HG02571 (cell line): ENCODE results near the gene MAGED4.
"Not testable (repeated sequence)": the region's sequence is repeated elsewhere in the genome, so short reads cannot be mapped to it uniquely, and the experiment has no call there.

Experiments used
- ATAC-seq: cut with Tn5 transposase; IDR thresholded peaks from one replicate; pipeline ENCODE4 v1.9.1; 2021; ENCODE audit warnings: mild to moderate bottlenecking, moderate library complexity; ENCODE audit not compliant: unreplicated experiment

The MAGED4 gene

DNA sequence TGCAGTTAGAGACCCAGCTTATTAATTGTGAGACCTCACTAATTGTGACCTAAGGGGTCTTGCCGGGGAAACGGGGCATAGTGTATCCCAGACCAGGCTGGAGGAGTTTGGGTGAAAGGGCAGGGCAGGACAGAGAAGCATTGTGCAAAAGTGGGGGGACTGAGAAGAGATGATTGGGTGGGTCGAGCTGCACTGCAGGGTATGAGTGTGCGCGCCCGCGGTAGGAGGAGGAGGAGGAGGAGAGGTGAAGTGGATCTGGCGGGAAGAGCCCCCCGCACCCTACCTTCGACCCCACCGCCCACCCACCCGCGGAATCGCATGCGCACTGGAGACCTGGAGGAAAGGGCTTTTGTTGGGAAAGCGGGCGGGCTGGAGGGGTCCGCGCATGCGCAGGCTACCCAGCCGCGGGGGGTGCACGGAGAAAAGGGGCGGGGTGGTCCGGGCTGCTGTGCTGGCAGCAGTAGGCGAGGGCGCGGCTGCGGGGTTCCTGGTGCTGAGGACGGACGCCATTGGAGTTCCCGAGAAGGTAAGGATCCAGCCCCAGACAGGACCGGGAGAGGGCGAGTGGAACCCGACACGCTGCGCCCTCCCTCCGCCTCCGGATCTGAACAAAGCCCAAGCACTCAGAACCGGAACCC is at the start of gene MAGED4:
MAGED4 (plus strand) TSS at position 449 of the 638 bp plus-strand sequence. CDS start 1,035 bp downstream, outside the sequence.
- not testable (repeated sequence) for ATAC-seq

DNA sequence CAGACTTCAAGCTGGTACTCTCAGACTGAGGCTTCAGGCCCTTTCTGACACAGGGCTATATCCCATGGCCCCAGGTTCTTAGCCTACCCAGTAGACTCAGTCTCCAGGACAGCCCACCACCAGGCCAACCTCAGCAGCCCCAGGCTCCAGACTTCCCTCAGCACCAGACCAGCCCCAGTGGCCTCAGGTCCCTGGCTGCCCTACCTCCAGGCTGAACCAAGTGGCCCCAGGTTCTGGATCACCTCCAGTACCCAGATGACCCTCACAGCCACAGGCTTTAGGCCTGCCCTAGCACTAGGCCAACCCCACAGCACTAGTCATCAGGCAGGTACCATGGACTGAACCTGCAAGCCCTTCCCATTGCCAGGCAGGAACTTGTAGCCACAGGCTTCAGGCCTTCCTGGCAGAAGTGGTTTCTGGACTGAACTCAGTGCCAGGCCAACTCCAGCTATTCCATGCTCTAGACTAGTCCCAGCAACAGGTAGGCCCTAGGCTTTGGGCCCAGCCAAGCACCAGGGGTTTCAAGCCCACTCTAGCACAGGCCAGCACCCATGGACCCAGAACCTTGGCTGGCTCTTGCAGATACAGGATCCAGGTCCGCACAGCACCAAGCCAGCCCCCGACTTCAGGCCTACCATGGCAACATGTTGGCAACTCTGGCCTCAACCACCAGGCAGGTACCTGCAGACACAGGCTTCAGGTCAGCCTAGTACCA is 45.7 kb upstream of the MAGED4 start:
- ATAC-seq, result no peak

GRCh38 chrX:52139545-52139895 is 45.2 kb upstream of the MAGED4 start:
- ATAC-seq, result no peak

DNA sequence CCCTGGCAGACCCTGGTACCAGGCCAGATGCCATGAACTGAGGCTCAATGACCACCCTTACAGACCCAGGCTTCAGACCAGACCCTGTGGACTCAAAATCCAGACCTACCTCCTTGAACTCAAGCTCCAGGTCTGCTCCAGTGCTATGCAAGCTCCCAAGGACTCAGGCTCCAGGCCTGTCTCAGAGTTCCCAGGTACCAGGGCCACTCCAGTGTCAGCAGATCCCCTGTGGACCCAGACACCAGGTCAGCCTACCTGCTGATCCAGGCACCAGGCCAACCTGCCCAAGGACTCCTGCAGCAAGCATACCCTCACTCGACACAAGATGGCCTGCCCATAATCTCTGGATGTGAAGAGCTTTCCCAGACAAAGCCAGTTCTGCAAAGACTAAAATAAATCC is 44.7 kb upstream of the MAGED4 start:
- no peak for ATAC-seq

GRCh38 chrX:52150667-52151066 is 34.0 kb upstream of the MAGED4 start:
- not testable (repeated sequence) for ATAC-seq

DNA sequence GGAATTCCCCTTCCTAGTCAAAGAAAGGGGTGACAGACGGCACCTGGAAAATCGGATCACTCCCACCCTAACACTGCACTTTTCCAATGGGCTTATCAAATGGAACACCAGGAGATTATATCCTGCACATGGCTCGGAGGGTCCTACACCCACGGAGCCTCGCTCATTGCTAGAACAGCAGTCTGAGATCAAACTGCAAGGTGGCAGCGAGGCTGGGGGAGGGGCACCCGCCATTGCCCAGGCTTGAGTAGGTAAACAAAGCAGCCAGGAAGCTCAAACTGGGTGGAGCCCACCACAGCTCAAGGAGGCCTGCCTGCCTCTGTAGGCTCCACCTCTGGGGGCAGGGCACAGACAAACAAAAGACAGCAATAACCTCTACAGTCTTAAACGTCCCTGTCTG is 24.5 kb upstream of the MAGED4 start:
- ATAC-seq, result not testable (repeated sequence)

DNA sequence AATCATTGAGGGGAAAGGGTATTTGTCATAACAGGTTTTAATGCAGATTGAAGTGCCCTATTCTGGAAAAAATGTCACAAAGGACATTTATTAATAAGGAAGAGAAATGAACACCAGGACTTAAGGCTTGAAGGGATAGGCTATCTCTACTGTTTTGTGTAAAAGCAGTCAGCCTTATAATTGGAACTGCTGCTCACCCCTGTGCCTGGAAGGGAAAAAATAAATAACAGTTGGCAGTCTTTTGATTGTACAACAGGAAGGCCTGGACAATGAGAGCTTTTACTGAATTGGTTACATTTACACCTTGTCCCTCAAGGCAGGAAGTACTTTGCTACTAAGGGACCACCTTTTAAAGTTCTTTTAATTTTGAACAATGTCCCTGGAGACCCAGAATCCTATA is 17.8 kb upstream of the MAGED4 start:
- no peak for ATAC-seq

GRCh38 chrX:52171055-52171454 is 13.6 kb upstream of the MAGED4 start:
- ATAC-seq, result not testable (repeated sequence)

- ATAC-seq, result not testable (repeated sequence)
Observed at GRCh38 chrX:52185078-52185453, 378 bp downstream of the MAGED4 start.

DNA sequence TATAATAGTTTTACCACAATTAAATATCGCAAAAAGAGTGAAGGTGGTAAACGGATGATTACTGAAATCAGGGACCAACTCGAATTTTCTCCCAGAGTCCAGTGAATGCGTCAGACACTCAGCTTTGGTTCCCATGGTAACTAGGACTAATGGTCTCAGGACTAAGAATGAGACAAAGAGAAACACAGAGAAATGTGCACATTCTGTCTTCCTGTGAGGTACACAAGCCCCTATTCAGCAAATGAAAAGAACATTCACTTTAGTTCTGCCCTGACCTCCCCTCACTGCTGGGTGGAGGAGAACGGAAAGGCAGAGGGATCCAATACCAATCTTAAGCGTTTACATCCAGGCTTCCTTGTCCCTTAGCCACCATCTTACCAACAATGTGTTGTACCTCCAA is 26.7 kb downstream of the MAGED4 start:
- not testable (repeated sequence) for ATAC-seq

DNA sequence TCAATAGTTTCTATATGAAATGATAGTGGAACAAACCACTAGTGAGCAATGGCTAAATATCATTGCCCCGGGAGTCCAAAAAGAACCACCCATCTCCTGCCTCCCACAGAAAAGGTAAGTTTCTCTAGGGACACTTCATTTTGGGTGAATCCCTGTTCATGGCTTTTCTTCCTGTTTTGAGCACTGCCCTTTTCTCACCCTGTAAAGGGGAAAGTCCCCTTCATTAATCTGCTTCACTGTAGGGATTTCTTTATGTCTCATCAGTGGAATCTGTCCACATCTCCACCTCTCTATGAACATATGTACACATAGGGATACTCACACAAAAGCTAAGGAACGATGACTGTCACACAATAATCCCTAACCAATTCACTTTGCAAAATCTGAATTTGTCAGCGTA is 28.6 kb downstream of the MAGED4 start:
- ATAC-seq, result no peak

DNA sequence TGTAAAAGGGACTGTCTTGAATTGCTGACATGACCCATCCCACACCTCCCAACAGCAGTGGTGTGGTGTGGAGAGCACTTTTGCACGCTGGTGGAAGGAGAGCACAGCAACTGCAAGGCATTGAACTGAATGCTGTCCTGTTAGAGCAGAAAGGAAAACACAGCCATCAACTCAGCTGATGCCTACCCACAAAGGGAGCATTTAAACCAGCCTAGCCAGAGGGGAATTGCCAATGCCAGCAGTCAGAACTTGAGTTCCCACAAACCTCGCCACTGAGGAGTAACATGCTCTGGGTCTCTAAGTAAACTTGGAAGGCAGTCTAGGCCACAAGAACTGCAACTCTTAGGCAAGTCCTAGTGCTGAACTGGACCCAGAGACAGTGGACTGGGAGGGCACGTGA is 31.9 kb downstream of the MAGED4 start:
- no peak for ATAC-seq

DNA sequence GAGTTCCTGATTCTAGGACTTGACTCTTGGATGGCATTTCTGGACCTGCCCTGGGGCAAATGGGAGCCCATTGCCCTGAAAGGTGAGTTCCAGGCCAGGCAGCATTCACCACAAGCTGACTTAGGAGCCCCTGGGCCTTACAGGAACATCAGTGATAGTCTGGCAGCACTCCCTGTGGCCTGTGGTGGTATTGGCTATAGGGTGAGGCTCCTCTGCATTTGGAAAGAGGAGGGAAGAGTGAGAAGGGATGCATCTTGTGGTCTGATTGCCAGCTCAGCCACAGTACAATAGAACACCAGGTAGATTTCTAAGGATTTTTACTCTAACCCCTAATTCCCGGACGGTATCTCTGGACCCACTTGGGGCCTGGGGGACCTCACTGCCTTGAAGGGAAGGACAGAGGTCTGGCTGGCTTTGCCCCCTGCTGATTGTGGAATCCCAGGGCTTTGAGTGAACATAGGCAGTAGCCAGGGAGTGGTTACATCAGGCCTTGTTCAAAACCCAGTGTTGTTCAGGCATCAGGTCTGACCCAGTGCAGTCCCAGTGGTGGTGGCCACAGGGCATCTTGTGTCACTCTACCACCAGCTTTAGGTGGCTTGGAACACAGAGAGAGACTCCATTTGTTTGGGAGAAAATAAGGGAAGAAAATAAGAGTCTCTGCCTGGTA is 32.9 kb downstream of the MAGED4 start:
- no peak for ATAC-seq

DNA sequence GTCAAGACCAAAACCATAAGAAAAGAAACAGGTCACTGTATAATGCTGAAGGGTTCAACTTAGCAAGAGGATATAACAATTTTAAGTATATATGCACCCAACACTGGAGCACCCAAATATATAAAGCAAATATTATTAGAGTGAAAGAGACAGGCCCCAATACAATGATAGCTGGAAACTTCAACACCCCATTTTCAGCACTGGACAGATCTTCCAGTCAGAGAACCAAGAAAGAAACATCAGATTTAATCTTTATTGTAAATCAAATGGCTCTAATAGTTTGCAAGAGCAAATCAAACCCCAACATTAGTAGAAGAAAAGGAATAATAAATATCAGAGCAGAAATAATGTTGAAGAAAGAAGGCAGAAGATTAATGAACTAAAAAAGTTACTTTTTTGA is 36.2 kb downstream of the MAGED4 start:
- ATAC-seq, result no peak
